SK-N-MC (cell line): ENCODE data around the gene CPA4.

Experiments
- EZH2 ChIP-seq: fragments of 200-600 bp; sonication (generic); IDR thresholded peaks from one replicate; pipeline ENCODE4 v1.6.1; 2017; ENCODE audit warnings: antibody characterized with exemption
- POLR2AphosphoS5 ChIP-seq: IDR thresholded peaks from 2 replicates; pipeline ENCODE4 v1.6.1; 2012; ENCODE audit warnings: mild to moderate bottlenecking, low read depth, low read length, borderline replicate concordance

DNA sequence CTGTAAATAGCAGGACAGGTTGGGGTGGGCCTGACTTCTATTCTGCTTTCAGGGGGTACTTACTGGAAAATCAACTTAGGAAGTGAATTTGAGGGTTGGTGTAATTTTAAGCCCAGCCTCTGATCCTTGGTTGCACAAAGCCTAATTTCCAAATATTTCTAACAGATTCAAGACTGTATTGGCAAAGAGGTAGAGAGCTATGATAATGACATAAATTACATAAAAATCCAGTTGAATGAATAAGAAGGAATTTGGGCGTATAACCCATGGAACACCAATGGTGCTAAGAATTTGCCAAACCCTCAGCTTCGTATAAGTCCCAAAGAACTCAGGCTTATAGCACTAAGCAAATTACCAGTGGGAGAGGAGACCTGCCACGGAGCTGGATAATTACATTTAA, 11.9 kb downstream of the CPA4 start:
- TF ChIP-seq POLR2AphosphoS5: no peak
- no peak for TF ChIP-seq EZH2
